ENCODE results near the gene TSC22D1. TPM values are rescaled to one million over a fixed set of nuclear protein-coding genes. Genes with fewer than 3 reads are reported as not detected.

TSC22D1 gene
- total and polyA plus RNA-seq, 4 donors, result 21.0 to 43.5 (median 37.0) TPM

DNA sequence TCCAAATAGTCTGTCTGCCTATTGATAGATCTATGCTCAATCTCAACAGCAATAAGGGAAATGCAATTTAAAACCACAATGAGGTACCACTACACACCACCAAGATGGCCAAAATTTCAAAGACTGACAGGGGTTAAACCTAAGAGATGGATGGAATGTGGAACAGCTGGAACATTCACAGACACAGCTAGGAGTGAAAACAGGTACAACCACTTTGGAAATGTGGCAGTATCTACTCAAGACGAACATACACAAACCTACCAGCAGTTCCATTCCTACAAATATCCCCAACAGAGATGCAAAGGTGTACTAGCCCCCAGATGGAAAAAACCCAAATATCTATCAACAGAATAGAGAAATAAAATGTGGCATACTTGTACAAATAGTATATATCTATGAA lies 86.4 kb downstream of the TSC22D1 start:
- Histone ChIP-seq H3K4me3 (ENCODE audit: low read depth in 1 of 3, low read length in 3 of 3) (no peak overlapping the region), H3K36me3 (ENCODE audit: control insufficient read depth in 4 of 4, insufficient read depth in 3 of 4, low read depth in 1 of 4, low read length in 3 of 4) (no peaks in the 10 kb centered on the region), H3K27me3 (ENCODE audit: control insufficient read depth in 4 of 4, insufficient read depth in 4 of 4, low read length in 3 of 4) (no peaks in the 10 kb centered on the region), H3K9me3 (ENCODE audit: control insufficient read depth in 4 of 4, low read length in 3 of 4) (no peaks in the 10 kb centered on the region), H3K4me1 (ENCODE audit: control insufficient read depth in 4 of 4, insufficient read depth in 4 of 4, low read length in 3 of 4) (no peaks in the 10 kb centered on the region), H3K27ac (ENCODE audit: low read depth in 1 of 2, low read length in 2 of 2) (no peak overlapping the region), H3K9ac (ENCODE audit: low read depth in 1 of 2, low read length in 2 of 2) (no peak overlapping the region)
- WGBS, result 96% methylated on average over 1 of the region's 1 CpG
- TF ChIP-seq HNF4A (conservative IDR thresholded peaks at IDR 0.05) (no peak), HNF4G (IDR thresholded peaks at IDR 0.05) (no peak), RXRA (IDR thresholded peaks at IDR 0.05) (no peak), JUND (IDR thresholded peaks at IDR 0.05) (no peak), TAF1 (conservative IDR thresholded peaks at IDR 0.05) (no peak), FOXA2 (IDR thresholded peaks at IDR 0.05) (no peak), EGR1 (IDR thresholded peaks at IDR 0.05; ENCODE audit: low read depth in 2 of 2) (no peak), FOXA1 (IDR thresholded peaks at IDR 0.05) (no peak), RAD21 (IDR thresholded peaks at IDR 0.05) (no peak)
- TF ChIP-seq, protein P1, sequence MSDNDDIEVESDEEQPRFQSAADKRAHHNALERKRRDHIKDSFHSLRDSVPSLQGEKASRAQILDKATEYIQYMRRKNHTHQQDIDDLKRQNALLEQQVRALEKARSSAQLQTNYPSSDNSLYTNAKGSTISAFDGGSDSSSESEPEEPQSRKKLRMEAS (IDR thresholded peaks at IDR 0.05), result no peak
- TF ChIP-seq, protein P2, sequence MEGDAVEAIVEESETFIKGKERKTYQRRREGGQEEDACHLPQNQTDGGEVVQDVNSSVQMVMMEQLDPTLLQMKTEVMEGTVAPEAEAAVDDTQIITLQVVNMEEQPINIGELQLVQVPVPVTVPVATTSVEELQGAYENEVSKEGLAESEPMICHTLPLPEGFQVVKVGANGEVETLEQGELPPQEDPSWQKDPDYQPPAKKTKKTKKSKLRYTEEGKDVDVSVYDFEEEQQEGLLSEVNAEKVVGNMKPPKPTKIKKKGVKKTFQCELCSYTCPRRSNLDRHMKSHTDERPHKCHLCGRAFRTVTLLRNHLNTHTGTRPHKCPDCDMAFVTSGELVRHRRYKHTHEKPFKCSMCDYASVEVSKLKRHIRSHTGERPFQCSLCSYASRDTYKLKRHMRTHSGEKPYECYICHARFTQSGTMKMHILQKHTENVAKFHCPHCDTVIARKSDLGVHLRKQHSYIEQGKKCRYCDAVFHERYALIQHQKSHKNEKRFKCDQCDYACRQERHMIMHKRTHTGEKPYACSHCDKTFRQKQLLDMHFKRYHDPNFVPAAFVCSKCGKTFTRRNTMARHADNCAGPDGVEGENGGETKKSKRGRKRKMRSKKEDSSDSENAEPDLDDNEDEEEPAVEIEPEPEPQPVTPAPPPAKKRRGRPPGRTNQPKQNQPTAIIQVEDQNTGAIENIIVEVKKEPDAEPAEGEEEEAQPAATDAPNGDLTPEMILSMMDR (IDR thresholded peaks at IDR 0.05; ENCODE audit: low read depth, low read length, missing input control), result no peak
- TF ChIP-seq, protein P3, sequence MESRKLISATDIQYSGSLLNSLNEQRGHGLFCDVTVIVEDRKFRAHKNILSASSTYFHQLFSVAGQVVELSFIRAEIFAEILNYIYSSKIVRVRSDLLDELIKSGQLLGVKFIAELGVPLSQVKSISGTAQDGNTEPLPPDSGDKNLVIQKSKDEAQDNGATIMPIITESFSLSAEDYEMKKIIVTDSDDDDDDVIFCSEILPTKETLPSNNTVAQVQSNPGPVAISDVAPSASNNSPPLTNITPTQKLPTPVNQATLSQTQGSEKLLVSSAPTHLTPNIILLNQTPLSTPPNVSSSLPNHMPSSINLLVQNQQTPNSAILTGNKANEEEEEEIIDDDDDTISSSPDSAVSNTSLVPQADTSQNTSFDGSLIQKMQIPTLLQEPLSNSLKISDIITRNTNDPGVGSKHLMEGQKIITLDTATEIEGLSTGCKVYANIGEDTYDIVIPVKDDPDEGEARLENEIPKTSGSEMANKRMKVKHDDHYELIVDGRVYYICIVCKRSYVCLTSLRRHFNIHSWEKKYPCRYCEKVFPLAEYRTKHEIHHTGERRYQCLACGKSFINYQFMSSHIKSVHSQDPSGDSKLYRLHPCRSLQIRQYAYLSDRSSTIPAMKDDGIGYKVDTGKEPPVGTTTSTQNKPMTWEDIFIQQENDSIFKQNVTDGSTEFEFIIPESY (IDR thresholded peaks at IDR 0.05), result no peak
- TF ChIP-seq, protein P4, sequence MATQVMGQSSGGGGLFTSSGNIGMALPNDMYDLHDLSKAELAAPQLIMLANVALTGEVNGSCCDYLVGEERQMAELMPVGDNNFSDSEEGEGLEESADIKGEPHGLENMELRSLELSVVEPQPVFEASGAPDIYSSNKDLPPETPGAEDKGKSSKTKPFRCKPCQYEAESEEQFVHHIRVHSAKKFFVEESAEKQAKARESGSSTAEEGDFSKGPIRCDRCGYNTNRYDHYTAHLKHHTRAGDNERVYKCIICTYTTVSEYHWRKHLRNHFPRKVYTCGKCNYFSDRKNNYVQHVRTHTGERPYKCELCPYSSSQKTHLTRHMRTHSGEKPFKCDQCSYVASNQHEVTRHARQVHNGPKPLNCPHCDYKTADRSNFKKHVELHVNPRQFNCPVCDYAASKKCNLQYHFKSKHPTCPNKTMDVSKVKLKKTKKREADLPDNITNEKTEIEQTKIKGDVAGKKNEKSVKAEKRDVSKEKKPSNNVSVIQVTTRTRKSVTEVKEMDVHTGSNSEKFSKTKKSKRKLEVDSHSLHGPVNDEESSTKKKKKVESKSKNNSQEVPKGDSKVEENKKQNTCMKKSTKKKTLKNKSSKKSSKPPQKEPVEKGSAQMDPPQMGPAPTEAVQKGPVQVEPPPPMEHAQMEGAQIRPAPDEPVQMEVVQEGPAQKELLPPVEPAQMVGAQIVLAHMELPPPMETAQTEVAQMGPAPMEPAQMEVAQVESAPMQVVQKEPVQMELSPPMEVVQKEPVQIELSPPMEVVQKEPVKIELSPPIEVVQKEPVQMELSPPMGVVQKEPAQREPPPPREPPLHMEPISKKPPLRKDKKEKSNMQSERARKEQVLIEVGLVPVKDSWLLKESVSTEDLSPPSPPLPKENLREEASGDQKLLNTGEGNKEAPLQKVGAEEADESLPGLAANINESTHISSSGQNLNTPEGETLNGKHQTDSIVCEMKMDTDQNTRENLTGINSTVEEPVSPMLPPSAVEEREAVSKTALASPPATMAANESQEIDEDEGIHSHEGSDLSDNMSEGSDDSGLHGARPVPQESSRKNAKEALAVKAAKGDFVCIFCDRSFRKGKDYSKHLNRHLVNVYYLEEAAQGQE (IDR thresholded peaks at IDR 0.05), result no peak
- TF ChIP-seq, protein P5, sequence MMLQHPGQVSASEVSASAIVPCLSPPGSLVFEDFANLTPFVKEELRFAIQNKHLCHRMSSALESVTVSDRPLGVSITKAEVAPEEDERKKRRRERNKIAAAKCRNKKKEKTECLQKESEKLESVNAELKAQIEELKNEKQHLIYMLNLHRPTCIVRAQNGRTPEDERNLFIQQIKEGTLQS (IDR thresholded peaks at IDR 0.05), result no peak
- DNase-seq (ENCODE audit: low spot score), result no peak

DNA sequence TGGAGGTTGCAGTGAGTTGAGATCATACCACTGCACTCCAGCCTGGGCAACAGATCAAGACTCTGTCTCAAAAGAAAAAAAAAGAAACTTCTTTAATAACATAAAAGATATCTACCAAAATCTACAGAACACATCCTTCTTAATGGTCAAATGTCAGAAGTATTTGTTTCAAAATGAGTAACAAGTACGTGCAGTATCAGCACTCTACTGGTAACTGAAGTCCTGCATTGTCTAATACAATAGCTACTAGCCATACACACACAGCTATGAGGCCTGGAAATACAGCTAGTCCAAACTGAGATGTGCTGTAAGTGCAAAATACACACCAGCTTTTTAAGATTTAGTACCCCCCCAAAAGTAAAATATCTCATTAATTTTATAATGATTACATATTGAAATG lies 88.1 kb downstream of the TSC22D1 start:
- 82% methylated on average over 1 of the region's 1 CpG for WGBS
- H3K9ac ChIP-seq (ENCODE audit: low read depth in 1 of 2, low read length in 2 of 2), result no peak overlapping the region
- no peak for TF ChIP-seq RAD21 (IDR thresholded peaks at IDR 0.05)
- TF ChIP-seq, protein P5 (IDR thresholded peaks at IDR 0.05), result no peak
- TF ChIP-seq TAF1 (conservative IDR thresholded peaks at IDR 0.05), result no peak
- TF ChIP-seq GABPA (IDR thresholded peaks at IDR 0.05 in 1 of 2, conservative IDR thresholded peaks at IDR 0.05 in 1 of 2), result no peak
- TF ChIP-seq HNF4G (IDR thresholded peaks at IDR 0.05), result no peak
- TF ChIP-seq, protein P1 (IDR thresholded peaks at IDR 0.05), result no peak
- TF ChIP-seq HNF4A (conservative IDR thresholded peaks at IDR 0.05), result no peak
- no peak for TF ChIP-seq FOXA1 (IDR thresholded peaks at IDR 0.05)
- TF ChIP-seq YY1 (IDR thresholded peaks at IDR 0.05), result no peak
- TF ChIP-seq, protein P4 (IDR thresholded peaks at IDR 0.05), result no peak
- no peak for TF ChIP-seq SP1 (IDR thresholded peaks at IDR 0.05)
- TF ChIP-seq NR2F2 (IDR thresholded peaks at IDR 0.05), result no peak
- no peak for TF ChIP-seq FOXA2 (IDR thresholded peaks at IDR 0.05)
- no peak for TF ChIP-seq RXRA (IDR thresholded peaks at IDR 0.05)
- TF ChIP-seq EGR1 (IDR thresholded peaks at IDR 0.05; ENCODE audit: low read depth in 2 of 2), result no peak
- TF ChIP-seq JUND (IDR thresholded peaks at IDR 0.05), result no peak

More for the DNA sequence above, 88.1 kb downstream of the TSC22D1 start:
- H3K9me3 ChIP-seq (ENCODE audit: control insufficient read depth in 4 of 4, low read length in 3 of 4), result no peaks in the 10 kb centered on the region
- no peak overlapping the region for H3K27ac ChIP-seq (ENCODE audit: low read depth in 1 of 2, low read length in 2 of 2)
- no peaks in the 10 kb centered on the region for H3K4me1 ChIP-seq (ENCODE audit: control insufficient read depth in 4 of 4, insufficient read depth in 4 of 4, low read length in 3 of 4)
- no peaks in the 10 kb centered on the region for H3K27me3 ChIP-seq (ENCODE audit: control insufficient read depth in 4 of 4, insufficient read depth in 4 of 4, low read length in 3 of 4)
- no peaks in the 10 kb centered on the region for H3K36me3 ChIP-seq (ENCODE audit: control insufficient read depth in 4 of 4, insufficient read depth in 3 of 4, low read depth in 1 of 4, low read length in 3 of 4)
- H3K4me3 ChIP-seq (ENCODE audit: low read depth in 1 of 3, low read length in 3 of 3), result no peak overlapping the region
- no peak for DNase-seq (ENCODE audit: low spot score)
